ENCODE data around the gene PIK3R5. TPM values are rescaled to one million over a fixed set of nuclear protein-coding genes. Genes with fewer than 3 reads are reported as not detected.

Gene PIK3R5
- polyA plus RNA-seq, 1 donor from 2014 or later: not detected

DNA sequence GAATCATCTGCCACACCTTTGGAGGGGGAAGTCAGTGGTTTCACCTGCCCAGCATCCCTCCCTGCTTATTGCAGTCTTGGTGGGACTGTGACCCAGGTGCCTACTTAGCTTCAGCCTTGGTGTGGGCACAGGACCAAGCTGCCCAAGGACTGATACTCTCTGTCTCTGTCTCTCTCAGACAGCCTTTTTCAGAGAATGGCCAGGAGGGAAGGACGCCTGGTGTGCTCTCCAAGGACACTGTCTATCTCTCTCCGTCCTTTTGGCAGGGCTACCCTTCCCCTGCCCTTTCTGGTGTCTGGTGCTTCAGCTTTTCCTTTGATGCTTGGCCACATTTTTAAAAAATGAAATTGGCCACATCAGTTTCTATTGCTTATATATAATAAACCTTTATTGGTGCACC is 117.6 kb downstream of the PIK3R5 start:
- Histone ChIP-seq H3F3A (ENCODE audit: insufficient read depth, low read length, poor library complexity, severe bottlenecking) (no peaks in the 10 kb centered on the region), H3K36me3 (ENCODE audit: insufficient read depth, low read length) (no peaks in the 10 kb centered on the region), H3K27ac (ENCODE audit: low read length) (no peak overlapping the region), H3K9ac (ENCODE audit: low read length) (no peak overlapping the region), H3K4me2 (ENCODE audit: low read length) (no peak overlapping the region), H4K20me1 (ENCODE audit: insufficient read depth) (no peaks in the 10 kb centered on the region), H3K27me3 (ENCODE audit: insufficient read depth, low read depth, low read length) (no peaks in the 10 kb centered on the region), H3K4me3 (ENCODE audit: low read length) (no peak overlapping the region), H3K9me2 (ENCODE audit: insufficient read depth, low read length) (no peaks in the 10 kb centered on the region), H3K79me2 (replicated peaks; ENCODE audit: insufficient read depth, low read length) (no peaks in the 10 kb centered on the region), H2AFZ (ENCODE audit: low read depth, low read length) (no peak overlapping the region), H3K9me3 (ENCODE audit: low read length) (no peaks in the 10 kb centered on the region)
- TF ChIP-seq POLR2AphosphoS5 (IDR thresholded peaks at IDR 0.05) (no peak), EZH2 (IDR thresholded peaks at IDR 0.05; ENCODE audit: borderline replicate concordance, insufficient read depth, low read length, poor library complexity, severe bottlenecking) (no peak), TAF1 (IDR thresholded peaks at IDR 0.05; ENCODE audit: low read depth) (no peak), MXI1 (conservative IDR thresholded peaks at IDR 0.05; ENCODE audit: poor library complexity, severe bottlenecking) (no peak), SMC3 (conservative IDR thresholded peaks at IDR 0.05; ENCODE audit: poor library complexity) (no peak), RAD21 (conservative IDR thresholded peaks at IDR 0.05) (no peak), EP300 (conservative IDR thresholded peaks at IDR 0.05; ENCODE audit: poor library complexity, severe bottlenecking) (no peak)
- TF ChIP-seq, protein P1, sequence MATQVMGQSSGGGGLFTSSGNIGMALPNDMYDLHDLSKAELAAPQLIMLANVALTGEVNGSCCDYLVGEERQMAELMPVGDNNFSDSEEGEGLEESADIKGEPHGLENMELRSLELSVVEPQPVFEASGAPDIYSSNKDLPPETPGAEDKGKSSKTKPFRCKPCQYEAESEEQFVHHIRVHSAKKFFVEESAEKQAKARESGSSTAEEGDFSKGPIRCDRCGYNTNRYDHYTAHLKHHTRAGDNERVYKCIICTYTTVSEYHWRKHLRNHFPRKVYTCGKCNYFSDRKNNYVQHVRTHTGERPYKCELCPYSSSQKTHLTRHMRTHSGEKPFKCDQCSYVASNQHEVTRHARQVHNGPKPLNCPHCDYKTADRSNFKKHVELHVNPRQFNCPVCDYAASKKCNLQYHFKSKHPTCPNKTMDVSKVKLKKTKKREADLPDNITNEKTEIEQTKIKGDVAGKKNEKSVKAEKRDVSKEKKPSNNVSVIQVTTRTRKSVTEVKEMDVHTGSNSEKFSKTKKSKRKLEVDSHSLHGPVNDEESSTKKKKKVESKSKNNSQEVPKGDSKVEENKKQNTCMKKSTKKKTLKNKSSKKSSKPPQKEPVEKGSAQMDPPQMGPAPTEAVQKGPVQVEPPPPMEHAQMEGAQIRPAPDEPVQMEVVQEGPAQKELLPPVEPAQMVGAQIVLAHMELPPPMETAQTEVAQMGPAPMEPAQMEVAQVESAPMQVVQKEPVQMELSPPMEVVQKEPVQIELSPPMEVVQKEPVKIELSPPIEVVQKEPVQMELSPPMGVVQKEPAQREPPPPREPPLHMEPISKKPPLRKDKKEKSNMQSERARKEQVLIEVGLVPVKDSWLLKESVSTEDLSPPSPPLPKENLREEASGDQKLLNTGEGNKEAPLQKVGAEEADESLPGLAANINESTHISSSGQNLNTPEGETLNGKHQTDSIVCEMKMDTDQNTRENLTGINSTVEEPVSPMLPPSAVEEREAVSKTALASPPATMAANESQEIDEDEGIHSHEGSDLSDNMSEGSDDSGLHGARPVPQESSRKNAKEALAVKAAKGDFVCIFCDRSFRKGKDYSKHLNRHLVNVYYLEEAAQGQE (IDR thresholded peaks at IDR 0.05; ENCODE audit: borderline replicate concordance): no peak
- TF ChIP-seq, protein P2, sequence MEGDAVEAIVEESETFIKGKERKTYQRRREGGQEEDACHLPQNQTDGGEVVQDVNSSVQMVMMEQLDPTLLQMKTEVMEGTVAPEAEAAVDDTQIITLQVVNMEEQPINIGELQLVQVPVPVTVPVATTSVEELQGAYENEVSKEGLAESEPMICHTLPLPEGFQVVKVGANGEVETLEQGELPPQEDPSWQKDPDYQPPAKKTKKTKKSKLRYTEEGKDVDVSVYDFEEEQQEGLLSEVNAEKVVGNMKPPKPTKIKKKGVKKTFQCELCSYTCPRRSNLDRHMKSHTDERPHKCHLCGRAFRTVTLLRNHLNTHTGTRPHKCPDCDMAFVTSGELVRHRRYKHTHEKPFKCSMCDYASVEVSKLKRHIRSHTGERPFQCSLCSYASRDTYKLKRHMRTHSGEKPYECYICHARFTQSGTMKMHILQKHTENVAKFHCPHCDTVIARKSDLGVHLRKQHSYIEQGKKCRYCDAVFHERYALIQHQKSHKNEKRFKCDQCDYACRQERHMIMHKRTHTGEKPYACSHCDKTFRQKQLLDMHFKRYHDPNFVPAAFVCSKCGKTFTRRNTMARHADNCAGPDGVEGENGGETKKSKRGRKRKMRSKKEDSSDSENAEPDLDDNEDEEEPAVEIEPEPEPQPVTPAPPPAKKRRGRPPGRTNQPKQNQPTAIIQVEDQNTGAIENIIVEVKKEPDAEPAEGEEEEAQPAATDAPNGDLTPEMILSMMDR (IDR thresholded peaks at IDR 0.05; ENCODE audit: poor library complexity, severe bottlenecking): no peak

DNA sequence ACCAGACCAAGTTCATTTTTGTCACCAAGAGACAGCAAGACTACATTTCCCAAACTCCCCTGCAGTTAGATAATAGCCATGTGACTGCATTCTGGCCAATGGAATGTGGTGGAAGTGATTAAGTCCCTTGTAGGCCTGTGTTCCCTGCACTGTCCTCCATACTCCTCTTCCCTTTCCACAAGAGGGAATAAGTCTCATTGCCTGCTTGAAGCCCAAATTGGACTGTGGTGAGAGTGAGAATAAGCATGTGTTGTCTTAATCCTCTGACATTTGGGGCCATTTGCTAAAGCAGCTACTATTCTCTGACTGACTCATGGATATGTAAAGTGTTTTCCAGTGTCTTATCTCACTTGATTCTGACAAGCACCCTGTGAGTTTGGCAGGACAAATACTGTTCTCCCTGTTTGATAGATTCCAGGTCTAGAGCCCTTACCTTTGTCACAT is 118.7 kb downstream of the PIK3R5 start:
- Histone ChIP-seq H3K9me3 (ENCODE audit: low read length) (no peaks in the 10 kb centered on the region), H3K9me2 (ENCODE audit: insufficient read depth, low read length) (no peaks in the 10 kb centered on the region), H2AFZ (ENCODE audit: low read depth, low read length) (no peak overlapping the region), H3K4me2 (ENCODE audit: low read length) (no peak overlapping the region), H4K20me1 (ENCODE audit: insufficient read depth) (no peaks in the 10 kb centered on the region), H3K9ac (ENCODE audit: low read length) (no peak overlapping the region), H3K27ac (ENCODE audit: low read length) (no peak overlapping the region), H3F3A (ENCODE audit: insufficient read depth, low read length, poor library complexity, severe bottlenecking) (no peaks in the 10 kb centered on the region), H3K36me3 (ENCODE audit: insufficient read depth, low read length) (no peaks in the 10 kb centered on the region), H3K79me2 (replicated peaks; ENCODE audit: insufficient read depth, low read length) (no peaks in the 10 kb centered on the region), H3K4me3 (ENCODE audit: low read length) (no peak overlapping the region), H3K27me3 (ENCODE audit: insufficient read depth, low read depth, low read length) (no peaks in the 10 kb centered on the region)
- no peak for TF ChIP-seq MXI1 (conservative IDR thresholded peaks at IDR 0.05; ENCODE audit: poor library complexity, severe bottlenecking)
- no peak for TF ChIP-seq SMC3 (conservative IDR thresholded peaks at IDR 0.05; ENCODE audit: poor library complexity)
- no peak for TF ChIP-seq EZH2 (IDR thresholded peaks at IDR 0.05; ENCODE audit: borderline replicate concordance, insufficient read depth, low read length, poor library complexity, severe bottlenecking)
- no peak for TF ChIP-seq RAD21 (conservative IDR thresholded peaks at IDR 0.05)
- no peak for TF ChIP-seq POLR2AphosphoS5 (IDR thresholded peaks at IDR 0.05)
- TF ChIP-seq, protein P2 (IDR thresholded peaks at IDR 0.05; ENCODE audit: poor library complexity, severe bottlenecking): no peak
- TF ChIP-seq TAF1 (IDR thresholded peaks at IDR 0.05; ENCODE audit: low read depth): no peak
- TF ChIP-seq, protein P1 (IDR thresholded peaks at IDR 0.05; ENCODE audit: borderline replicate concordance): no peak
- TF ChIP-seq EP300 (conservative IDR thresholded peaks at IDR 0.05; ENCODE audit: poor library complexity, severe bottlenecking): no peak

Measured in neural cell (in vitro differentiated cells).